ENCODE results near the gene TLK1.

- TF ChIP-seq EP300 (conservative IDR thresholded peaks at IDR 0.05; ENCODE audit: poor library complexity, severe bottlenecking) (no peak), CTCF (IDR thresholded peaks at IDR 0.05; ENCODE audit: poor library complexity, severe bottlenecking) (no peak), EZH2 (IDR thresholded peaks at IDR 0.05; ENCODE audit: borderline replicate concordance, insufficient read depth, low read length, poor library complexity, severe bottlenecking) (no peak), TAF1 (IDR thresholded peaks at IDR 0.05; ENCODE audit: low read depth) (no peak), REST (IDR thresholded peaks at IDR 0.05; ENCODE audit: borderline replicate concordance) (no peak), POLR2AphosphoS5 (IDR thresholded peaks at IDR 0.05) (no peak), MXI1 (conservative IDR thresholded peaks at IDR 0.05; ENCODE audit: poor library complexity, severe bottlenecking) (no peak), RAD21 (conservative IDR thresholded peaks at IDR 0.05) (no peak)
Observed at GRCh38 chr2:171141320-171141719, 19.4 kb downstream of the TLK1 start.

Measured in neural cell (in vitro differentiated cells).